ENCODE measurements around the gene KEAP1. TPM values are rescaled to one million over a fixed set of nuclear protein-coding genes. Genes with fewer than 3 reads are reported as not detected.

The KEAP1 gene
- total and polyA plus RNA-seq, 9 of the 15 experiments (the other 6 are each of a cell fraction or from before 2014, with no cell fraction given) = 2.1 to 95.6 (median 64.3) TPM

- TF ChIP-seq NELFE (IDR thresholded peaks at IDR 0.05; ENCODE audit: insufficient read depth, insufficient read length) = no peak
- TF ChIP-seq ZNF398 (CRISPR knock-in tag; IDR thresholded peaks at IDR 0.05) = no peak
- no peak for TF ChIP-seq ZNF561 (CRISPR knock-in tag; conservative IDR thresholded peaks at IDR 0.05)
- no peak for TF ChIP-seq TAF15 (IDR thresholded peaks at IDR 0.05; ENCODE audit: low read depth, low read length)
- TF ChIP-seq DNMT1 (IDR thresholded peaks at IDR 0.05) = no peak
- no peak for TF ChIP-seq FOXJ3 (CRISPR knock-in tag; IDR thresholded peaks at IDR 0.05)
- no peak; the same call in 1 of the 2 replicates for TF ChIP-seq ELF2 (CRISPR knock-in tag; IDR thresholded peaks at IDR 0.05)
- TF ChIP-seq NRF1 (conservative IDR thresholded peaks at IDR 0.05 in 1 of 2, IDR thresholded peaks at IDR 0.05 in 1 of 2) = 0 out of 4 replicates have a peak, but pooled peaks of 1 of the 2 experiments have one; percentile 28
- peak; percentile 95; the same call in 1 of the 2 replicates for TF ChIP-seq ATF6 (CRISPR knock-in tag; IDR thresholded peaks at IDR 0.05)
- TF ChIP-seq ZNF589 (CRISPR knock-in tag; IDR thresholded peaks at IDR 0.05; ENCODE audit: low read depth) = peak; percentile 3; the same call in 1 of the 2 replicates
- TF ChIP-seq SMARCB1 (IDR thresholded peaks at IDR 0.05; ENCODE audit: insufficient read length, low read depth) = no peak
- no peak for TF ChIP-seq CSDE1 (IDR thresholded peaks at IDR 0.05)
- no peak for TF ChIP-seq RNF219 (CRISPR knock-in tag; IDR thresholded peaks at IDR 0.05)
- peak; percentile 69 for TF ChIP-seq U2AF1 (optimal IDR thresholded peaks at IDR 0.05; ENCODE audit: low read depth, low read length)
- TF ChIP-seq ZNF282 (CRISPR knock-in tag; IDR thresholded peaks at IDR 0.05) = no peak; the same call in 1 of the 2 replicates
- 0 out of 2 replicates have a peak, but pooled peaks have one; percentile 20 for TF ChIP-seq ETS1 (conservative IDR thresholded peaks at IDR 0.05; ENCODE audit: control insufficient read depth, low read depth, low read length)
- no peak for TF ChIP-seq RBM34 (IDR thresholded peaks at IDR 0.05; ENCODE audit: borderline replicate concordance, insufficient read depth, low read length)
- no peak for TF ChIP-seq TSC22D4 (tag; IDR thresholded peaks at IDR 0.05)
- TF ChIP-seq ZKSCAN8 (CRISPR knock-in tag; IDR thresholded peaks at IDR 0.05) = peak; percentile 78; the same call in 1 of the 2 replicates
- TF ChIP-seq ZNF24 (IDR thresholded peaks at IDR 0.05) = no peak
- TF ChIP-seq CBFA2T3 (IDR thresholded peaks at IDR 0.05) = no peak; the same call in 1 of the 2 replicates
- TF ChIP-seq GABPB1 (CRISPR knock-in tag; IDR thresholded peaks at IDR 0.05) = no peak; the same call in 1 of the 2 replicates
Measured at GRCh38 chr19:10503002-10503789, at the start of gene KEAP1 (continued).

Data from K562 (cell line).